Astrocyte (in vitro differentiated cells and primary cell): ENCODE data around the gene ARHGAP4. TPM values are rescaled to one million over a fixed set of nuclear protein-coding genes. Genes with fewer than 3 reads are reported as not detected.
A peak's percentile ranks its signal among the peaks of the same experiment; 100 is the strongest.

ENCODE experiments used
- DNase-seq: peaks from one replicate; pipeline ENCODE4 v3.0.0-alpha.2; 2010; ENCODE audit warnings: low read depth
- FAIRE-seq: peaks from 2 replicates; lab custom pipeline; 2011; peaks lifted over from hg19 to GRCh38; lab: Jason Lieb, UNC
- H2AFZ ChIP-seq: 2 replicates; pipeline ENCODE4 v1.6.0; 2012; ENCODE audit warnings: low read depth, low read length, inconsistent platforms
- H3K27ac ChIP-seq: 2 replicates; pipeline ENCODE4 v1.5.1; 2011; ENCODE audit warnings: low read depth, low read length, inconsistent platforms
- H3K27me3 ChIP-seq: 2 replicates; pipeline ENCODE4 v1.6.0; 2011; ENCODE audit warnings: low read length, inconsistent platforms; ENCODE audit not compliant: insufficient read depth
- H3K36me3 ChIP-seq: 2 replicates; pipeline ENCODE4 v1.5.1; 2011; ENCODE audit warnings: low read length, inconsistent platforms; ENCODE audit not compliant: insufficient read depth
- H3K4me1 ChIP-seq: 2 replicates; pipeline ENCODE4 v1.5.1; 2011; ENCODE audit warnings: low read length, inconsistent platforms; ENCODE audit not compliant: insufficient read depth
- H3K4me2 ChIP-seq: 2 replicates; pipeline ENCODE4 v1.6.0; 2012; ENCODE audit warnings: low read length, inconsistent platforms
- H3K4me3 ChIP-seq: 2 replicates; pipeline ENCODE4 v1.5.1; 2011; ENCODE audit warnings: low read depth, mild to moderate bottlenecking, low read length, inconsistent platforms; ENCODE audit not compliant: insufficient read depth
- H3K79me2 ChIP-seq: 2 replicates; pipeline ENCODE4 v1.6.0; 2012; ENCODE audit warnings: mild to moderate bottlenecking, low read length, inconsistent platforms; ENCODE audit not compliant: insufficient read depth
- H3K9ac ChIP-seq: 2 replicates; pipeline ENCODE4 v1.6.0; 2012; ENCODE audit warnings: mild to moderate bottlenecking, low read length, inconsistent platforms
- H3K9me3 ChIP-seq: 2 replicates; pipeline ENCODE4 v1.5.1; 2012; ENCODE audit warnings: low read depth, mild to moderate bottlenecking, low read length, inconsistent platforms; ENCODE audit not compliant: insufficient read depth
- H4K20me1 ChIP-seq: 2 replicates; pipeline ENCODE4 v1.6.0; 2012; ENCODE audit warnings: low read length, inconsistent platforms; ENCODE audit not compliant: insufficient read depth
- H3K27ac Mint-ChIP-seq: one replicate; pipeline ENCODE4 v1.8.0; 2021; ENCODE audit warnings: mild to moderate bottlenecking, mixed read lengths; ENCODE audit not compliant: unreplicated experiment
- H3K27me3 Mint-ChIP-seq: one replicate; pipeline ENCODE4 v1.8.0; 2021; ENCODE audit warnings: low read depth, mixed read lengths; ENCODE audit not compliant: unreplicated experiment
- H3K36me3 Mint-ChIP-seq: one replicate; pipeline ENCODE4 v1.8.0; 2021; ENCODE audit warnings: low read depth, mixed read lengths; ENCODE audit not compliant: unreplicated experiment
- H3K4me1 Mint-ChIP-seq: one replicate; pipeline ENCODE4 v1.8.0; 2021; ENCODE audit warnings: low read depth, mixed read lengths; ENCODE audit not compliant: unreplicated experiment
- H3K4me3 Mint-ChIP-seq: one replicate; pipeline ENCODE4 v1.8.0; 2021; ENCODE audit warnings: mild to moderate bottlenecking, moderate library complexity, mixed read lengths; ENCODE audit not compliant: unreplicated experiment
- H3K9me3 Mint-ChIP-seq: one replicate; pipeline ENCODE4 v1.8.0; 2021; ENCODE audit warnings: mild to moderate bottlenecking, mixed read lengths; ENCODE audit not compliant: unreplicated experiment
- EZH2 ChIP-seq: IDR thresholded peaks from 2 replicates; pipeline ENCODE4 v1.6.1; 2012; ENCODE audit warnings: mild to moderate bottlenecking, low read length, inconsistent platforms; ENCODE audit not compliant: insufficient read depth
- total RNA-seq: library from RNA; stranded (reverse); gene quantifications from 2 replicates; pipeline ENCODE4 v1.2.1, GENCODE V29; 2021
- TF ChIP-seq, protein P1 (sequence below): IDR thresholded peaks from 2 replicates; pipeline ENCODE4 v1.5.1; 2011; ENCODE audit warnings: low read depth, mild to moderate bottlenecking, inconsistent platforms, low read length, moderate library complexity; ENCODE audit not compliant: insufficient read depth

Gene ARHGAP4
- total RNA-seq, 1 donor from 2014 or later = 3.9 TPM

DNA sequence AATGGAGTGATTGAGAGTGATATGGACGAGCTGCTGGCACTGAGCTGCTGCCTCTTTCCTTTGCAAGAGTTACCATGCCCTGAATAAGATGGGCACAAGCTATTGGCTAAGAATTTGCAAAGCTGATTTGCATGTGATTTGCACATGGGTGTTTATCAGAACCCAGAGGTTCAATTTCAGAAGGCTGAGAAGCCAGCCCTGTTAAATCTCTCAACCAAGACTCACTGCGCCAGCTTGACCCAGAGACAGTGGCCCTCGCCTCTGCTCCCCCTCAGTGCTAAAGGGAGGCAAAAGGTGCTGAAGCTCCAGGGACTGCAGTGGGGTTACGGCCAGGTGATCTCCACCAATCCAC is 701 bp downstream of the ARHGAP4 start:
- Mint-ChIP-seq H3K36me3 (no peaks in the 10 kb centered on the region), H3K4me1 (no peaks in the 10 kb centered on the region), H3K27me3 (no peaks in the 10 kb centered on the region), H3K9me3 (no peaks in the 10 kb centered on the region), H3K4me3 (no peak overlapping the region), H3K27ac (no peak overlapping the region)
- FAIRE-seq (no peak), DNase-seq (no peak)
- Histone ChIP-seq H3K27ac (no peak overlapping the region), H3K4me3 (no peak overlapping the region), H3K27me3 (no peaks in the 10 kb centered on the region), H3K79me2 (no peaks in the 10 kb centered on the region), H3K9ac (no peak overlapping the region), H3K9me3 (no peaks in the 10 kb centered on the region), H3K4me2 (no peak overlapping the region), H4K20me1 (no peaks in the 10 kb centered on the region), H3K36me3 (no peaks in the 10 kb centered on the region), H3K4me1 (peaks cover 8% of the 10 kb centered on the region), H2AFZ (no peak overlapping the region)
- TF ChIP-seq, protein P1, sequence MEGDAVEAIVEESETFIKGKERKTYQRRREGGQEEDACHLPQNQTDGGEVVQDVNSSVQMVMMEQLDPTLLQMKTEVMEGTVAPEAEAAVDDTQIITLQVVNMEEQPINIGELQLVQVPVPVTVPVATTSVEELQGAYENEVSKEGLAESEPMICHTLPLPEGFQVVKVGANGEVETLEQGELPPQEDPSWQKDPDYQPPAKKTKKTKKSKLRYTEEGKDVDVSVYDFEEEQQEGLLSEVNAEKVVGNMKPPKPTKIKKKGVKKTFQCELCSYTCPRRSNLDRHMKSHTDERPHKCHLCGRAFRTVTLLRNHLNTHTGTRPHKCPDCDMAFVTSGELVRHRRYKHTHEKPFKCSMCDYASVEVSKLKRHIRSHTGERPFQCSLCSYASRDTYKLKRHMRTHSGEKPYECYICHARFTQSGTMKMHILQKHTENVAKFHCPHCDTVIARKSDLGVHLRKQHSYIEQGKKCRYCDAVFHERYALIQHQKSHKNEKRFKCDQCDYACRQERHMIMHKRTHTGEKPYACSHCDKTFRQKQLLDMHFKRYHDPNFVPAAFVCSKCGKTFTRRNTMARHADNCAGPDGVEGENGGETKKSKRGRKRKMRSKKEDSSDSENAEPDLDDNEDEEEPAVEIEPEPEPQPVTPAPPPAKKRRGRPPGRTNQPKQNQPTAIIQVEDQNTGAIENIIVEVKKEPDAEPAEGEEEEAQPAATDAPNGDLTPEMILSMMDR = no peak
- no peak for TF ChIP-seq EZH2

DNA sequence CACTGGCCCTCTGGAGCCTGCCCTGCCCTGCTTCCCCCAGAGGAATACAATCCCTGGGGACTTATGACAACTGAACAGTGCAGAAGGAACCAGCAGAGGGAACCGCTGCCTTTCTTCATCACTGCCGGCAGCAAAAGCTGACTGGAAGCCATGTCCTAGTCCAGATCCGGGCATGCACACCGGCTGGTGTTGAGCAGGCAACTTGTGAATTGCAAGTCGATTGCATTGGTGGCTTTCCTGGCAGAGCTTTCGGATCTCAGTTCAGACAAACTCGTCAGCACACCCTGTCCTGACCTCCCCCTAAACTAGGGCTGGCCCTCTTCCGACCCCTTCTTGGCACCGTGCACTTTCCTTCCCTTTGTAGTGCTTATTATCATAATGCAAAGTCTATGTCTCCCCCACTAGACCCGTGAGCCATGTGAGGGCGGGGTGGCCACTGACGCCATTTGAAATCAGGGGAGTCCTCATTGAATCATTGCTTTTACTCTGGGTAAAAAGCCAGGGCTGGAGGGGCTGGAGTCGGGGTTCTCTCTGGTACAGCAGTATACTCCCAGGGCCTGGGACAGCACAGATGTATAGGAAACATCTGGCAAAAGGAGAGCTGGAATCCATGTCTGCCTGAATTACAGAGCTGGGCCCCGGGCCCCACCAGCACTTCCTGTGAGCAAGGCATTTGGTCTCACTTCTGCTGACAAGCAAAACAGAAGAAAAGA is 1.8 kb downstream of the ARHGAP4 start:
- Histone ChIP-seq H3K9ac (no peak overlapping the region), H4K20me1 (no peaks in the 10 kb centered on the region), H3K9me3 (no peaks in the 10 kb centered on the region), H3K4me2 (no peak overlapping the region), H3K27me3 (no peaks in the 10 kb centered on the region), H3K4me1 (peaks cover 8% of the 10 kb centered on the region), H3K79me2 (no peaks in the 10 kb centered on the region), H3K27ac (no peak overlapping the region), H3K4me3 (no peak overlapping the region), H3K36me3 (no peaks in the 10 kb centered on the region), H2AFZ (no peak overlapping the region)
- H3K9me3 Mint-ChIP-seq = no peaks in the 10 kb centered on the region
- FAIRE-seq (no peak), DNase-seq (no peak)
- H3K27ac Mint-ChIP-seq = no peak overlapping the region
- TF ChIP-seq EZH2 = no peak
- no peaks in the 10 kb centered on the region for H3K4me1 Mint-ChIP-seq
- no peak overlapping the region for H3K4me3 Mint-ChIP-seq
- H3K27me3 Mint-ChIP-seq = peaks cover 2% of the 10 kb centered on the region
- H3K36me3 Mint-ChIP-seq = no peaks in the 10 kb centered on the region

DNA sequence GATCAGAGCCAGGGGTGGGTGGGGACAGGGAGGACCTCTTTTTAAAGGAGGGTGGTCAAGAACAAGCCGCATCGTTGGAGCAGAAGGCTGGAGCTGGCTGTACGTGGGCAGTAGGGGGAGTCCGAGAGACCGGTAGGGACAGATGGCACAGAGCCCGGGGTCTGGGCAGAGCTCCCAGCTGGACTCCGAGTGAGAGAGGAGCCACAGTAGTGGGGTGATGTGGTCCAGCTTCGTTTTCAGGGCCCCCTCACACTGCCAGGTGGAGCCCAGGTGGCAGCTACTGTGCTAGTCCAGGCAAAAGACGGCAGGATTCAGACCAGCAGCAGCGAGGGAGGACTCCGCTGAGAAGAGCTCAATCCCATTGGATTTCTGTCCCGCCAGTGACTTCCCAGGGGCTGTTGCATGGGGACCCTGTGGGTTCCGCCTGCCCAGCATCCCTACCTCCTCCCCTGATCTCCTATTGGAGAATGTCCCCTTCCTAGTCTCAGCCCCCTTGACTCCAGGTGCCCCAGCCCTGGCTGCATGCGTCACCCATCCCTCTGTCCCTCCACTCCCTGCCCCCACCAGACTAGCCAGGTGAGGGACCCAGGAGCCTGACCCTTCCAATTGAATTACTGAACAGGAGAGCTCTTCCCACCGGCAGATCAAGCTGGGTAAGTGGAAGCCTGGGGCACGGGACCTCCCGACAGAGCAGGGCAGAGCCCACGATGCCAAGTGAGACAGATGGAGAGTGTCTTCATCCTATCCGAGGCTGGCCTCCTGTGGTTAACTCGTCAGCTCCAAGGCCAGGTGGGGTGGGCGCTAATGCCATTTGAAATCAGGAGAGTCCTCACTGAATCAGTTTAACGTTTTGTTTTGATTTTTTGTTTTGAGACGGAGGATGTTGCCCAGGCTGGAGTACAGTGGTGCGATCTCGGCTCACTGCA is 2.9 kb downstream of the ARHGAP4 start:
- Histone ChIP-seq H3K79me2 (no peaks in the 10 kb centered on the region), H4K20me1 (no peaks in the 10 kb centered on the region), H3K9me3 (no peaks in the 10 kb centered on the region), H3K9ac (no peak overlapping the region), H3K36me3 (no peaks in the 10 kb centered on the region), H3K4me2 (no peak overlapping the region), H3K27ac (no peak overlapping the region), H2AFZ (no peak overlapping the region), H3K4me3 (no peak overlapping the region), H3K27me3 (no peaks in the 10 kb centered on the region), H3K4me1 (peaks cover 8% of the 10 kb centered on the region)
- TF ChIP-seq EZH2 = no peak
- TF ChIP-seq, protein P1 = peak; percentile 19
- Mint-ChIP-seq H3K36me3 (no peaks in the 10 kb centered on the region), H3K4me3 (no peak overlapping the region), H3K27me3 (peaks cover 2% of the 10 kb centered on the region), H3K27ac (no peak overlapping the region), H3K9me3 (no peaks in the 10 kb centered on the region), H3K4me1 (no peaks in the 10 kb centered on the region)
- peak; percentile 41 for FAIRE-seq
- DNase-seq = peak; percentile 45
